Keratinocyte (primary cell): ENCODE results near the gene CEACAM20. TPM values are rescaled to one million over a fixed set of nuclear protein-coding genes. Genes with fewer than 3 reads are reported as not detected.

Experiments
- DNase-seq: peaks from one replicate; pipeline ENCODE4 v3.0.0-alpha.2; 2011; ENCODE audit warnings: low read depth, missing footprints, low spot score
- FAIRE-seq: peaks from 2 replicates; lab custom pipeline; 2011; peaks lifted over from hg19 to GRCh38; lab: Jason Lieb, UNC
- H2AFZ ChIP-seq: 2 replicates; pipeline ENCODE4 v1.6.0; 2012; ENCODE audit warnings: low read length, control low read depth, inconsistent platforms; ENCODE audit not compliant: control insufficient read depth
- H3K27ac ChIP-seq: 2 replicates; pipeline ENCODE4 v1.5.1; 2011; ENCODE audit warnings: low read length; ENCODE audit not compliant: control insufficient read depth, insufficient read depth
- H3K27me3 ChIP-seq: 3 replicates; pipeline ENCODE4 v1.6.0; 2011; ENCODE audit warnings: low read length; ENCODE audit not compliant: control insufficient read depth, insufficient read depth; ENCODE audit errors: extremely low read depth
- H3K36me3 ChIP-seq, 2 experiments: 2 replicates in 1 of 2; 3 replicates in 1 of 2; pipeline ENCODE4 v1.5.1; 2011; ENCODE audit warnings: low read length in 2 of 2, mild to moderate bottlenecking in 1 of 2; ENCODE audit not compliant: control insufficient read depth in 2 of 2, insufficient read depth in 2 of 2; ENCODE audit errors: extremely low read depth in 1 of 2
- H3K4me1 ChIP-seq: 3 replicates; pipeline ENCODE4 v1.5.1; 2011; ENCODE audit warnings: low read length; ENCODE audit not compliant: control insufficient read depth, insufficient read depth; ENCODE audit errors: extremely low read depth
- H3K4me2 ChIP-seq: 3 replicates; pipeline ENCODE4 v1.6.0; 2011; ENCODE audit warnings: low read depth, low read length; ENCODE audit not compliant: control insufficient read depth, insufficient read depth; ENCODE audit errors: extremely low read depth
- H3K4me3 ChIP-seq, 3 experiments: fragments of 200-600 bp in 1 of 3; sonication (generic) in 1 of 3; 2 replicates in 2 of 3; 3 replicates in 1 of 3; pipeline ENCODE4 v1.5.1; 2011 to 2016; ENCODE audit warnings: low read length in 3 of 3, mild to moderate bottlenecking in 3 of 3, control low read depth in 2 of 3, inconsistent platforms in 1 of 3, low read depth in 1 of 3, mixed read lengths in 1 of 3, mixed run types in 1 of 3, moderate library complexity in 1 of 3; ENCODE audit not compliant: control insufficient read depth in 2 of 3, insufficient read depth in 2 of 3; ENCODE audit errors: extremely low read depth in 1 of 3
- H3K79me2 ChIP-seq: 2 replicates; pipeline ENCODE4 v1.6.0; 2012; ENCODE audit warnings: low read length; ENCODE audit not compliant: control insufficient read depth, insufficient read depth
- H3K9ac ChIP-seq: 3 replicates; pipeline ENCODE4 v1.6.0; 2011; ENCODE audit warnings: low read length; ENCODE audit not compliant: control insufficient read depth, insufficient read depth; ENCODE audit errors: extremely low read depth
- H3K9me1 ChIP-seq: 3 replicates; pipeline ENCODE4 v1.6.0; 2011; ENCODE audit warnings: low read length; ENCODE audit not compliant: control insufficient read depth, insufficient read depth; ENCODE audit errors: extremely low read depth
- H3K9me3 ChIP-seq: 2 replicates; pipeline ENCODE4 v1.5.1; 2012; ENCODE audit warnings: low read depth, low read length; ENCODE audit not compliant: control insufficient read depth
- H4K20me1 ChIP-seq: 3 replicates; pipeline ENCODE4 v1.6.0; 2011; ENCODE audit warnings: low read length; ENCODE audit not compliant: control insufficient read depth, insufficient read depth; ENCODE audit errors: extremely low read depth
- EZH2 ChIP-seq: IDR thresholded peaks from one replicate; pipeline ENCODE4 v1.6.1; 2012; ENCODE audit warnings: inconsistent platforms, mild to moderate bottlenecking, low read length, moderate library complexity
- dilution Hi-C: fragments of 300-500 bp; cut with MboI; formaldehyde crosslinking; loops from one replicate; pipeline ENCODE4 v1.7.0; 2020; ENCODE audit warnings: low sequenced_read_pairs; ENCODE audit not compliant: extremely low pct_ligation_motif_present
- polyA plus RNA-seq, 5 experiments: library from polyadenylated mRNA; depleted of rRNA in 3 of 5; stranded (reverse) in 3 of 5; stranded (forward) in 1 of 5; unstranded in 1 of 5; fragments of >200 nt; gene quantifications; 1 replicate in 1 of 5; 2 replicates in 3 of 5; 3 replicates in 1 of 5; pipeline versions ENCODE4 v1.2.1 to v1.2.3, GENCODE V29; 2011 to 2012; ENCODE audit warnings: missing spikeins in 2 of 5, low read depth in 1 of 5, low replicate concordance in 1 of 5
- TF ChIP-seq, protein P1 (sequence below), 3 experiments: IDR thresholded peaks in 1 of 3; conservative IDR thresholded peaks in 1 of 3; optimal IDR thresholded peaks in 1 of 3; 2 replicates in 2 of 3; 3 replicates in 1 of 3; pipeline versions ENCODE3 to v1.5.1; 2011; ENCODE audit warnings: low read length in 3 of 3, mild to moderate bottlenecking in 3 of 3, moderate library complexity in 2 of 3, control low read depth in 1 of 3, inconsistent platforms in 1 of 3; ENCODE audit not compliant: insufficient read depth in 2 of 3; ENCODE audit errors: extremely low read depth in 1 of 3

The CEACAM20 gene
- polyA plus RNA-seq, 1 donor (not counting 4 experiments of a cell fraction or from before 2014, with no cell fraction given): not detected

DNA sequence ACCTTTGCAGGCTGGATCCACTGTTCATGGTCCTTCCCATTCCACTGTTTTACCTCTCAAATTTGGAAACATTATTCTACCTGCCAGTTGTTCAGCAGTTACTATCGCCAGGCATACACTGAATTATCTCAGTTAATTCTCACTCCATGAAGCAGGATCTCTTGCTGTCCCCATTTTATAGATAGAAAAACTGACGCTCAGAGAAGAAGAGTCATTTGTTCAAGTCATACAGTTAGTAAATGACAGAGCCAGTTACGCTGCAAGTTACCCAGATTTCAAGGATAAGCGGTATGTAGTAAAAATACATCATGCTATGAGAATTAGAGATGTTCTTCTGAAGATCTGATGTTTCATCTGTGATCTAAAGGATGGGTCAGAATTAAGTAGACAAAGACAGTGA is 43.7 kb upstream of the CEACAM20 start:
- no peak overlapping the region for H3K4me3 ChIP-seq
- dilution Hi-C loops: no loop called here

DNA sequence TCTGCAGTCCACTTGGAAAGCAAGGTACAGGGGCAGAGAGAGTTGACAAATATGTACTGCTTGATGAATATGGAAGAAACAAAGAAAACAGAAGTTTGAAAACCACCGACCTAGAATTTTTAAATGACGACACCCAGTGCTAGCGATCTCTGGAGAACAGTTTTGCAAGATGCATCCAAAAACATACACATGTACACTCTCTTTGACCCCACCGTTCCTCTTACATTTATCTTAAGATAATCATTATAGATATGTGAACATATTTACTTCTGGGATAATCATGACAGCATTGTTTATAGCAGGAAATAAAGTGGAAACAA is 43.1 kb upstream of the CEACAM20 start:
- H3K36me3 ChIP-seq: no peaks in the 10 kb centered on the region
- FAIRE-seq (no peak), DNase-seq (no peak)
- no peak overlapping the region for H3K4me3 ChIP-seq
- H3K4me2 ChIP-seq: no peak overlapping the region
- dilution Hi-C loops: no loop called here
- H4K20me1 ChIP-seq: no peaks in the 10 kb centered on the region
- H3K4me1 ChIP-seq: no peaks in the 10 kb centered on the region
- no peaks in the 10 kb centered on the region for H3K9me3 ChIP-seq
- H2AFZ ChIP-seq: no peak overlapping the region
- no peaks in the 10 kb centered on the region for H3K79me2 ChIP-seq
- peaks cover 5% of the 10 kb centered on the region for H3K27me3 ChIP-seq
- H3K9me1 ChIP-seq: no peaks in the 10 kb centered on the region
- H3K27ac ChIP-seq: no peak overlapping the region
- H3K9ac ChIP-seq: no peak overlapping the region
- TF ChIP-seq, protein P1, sequence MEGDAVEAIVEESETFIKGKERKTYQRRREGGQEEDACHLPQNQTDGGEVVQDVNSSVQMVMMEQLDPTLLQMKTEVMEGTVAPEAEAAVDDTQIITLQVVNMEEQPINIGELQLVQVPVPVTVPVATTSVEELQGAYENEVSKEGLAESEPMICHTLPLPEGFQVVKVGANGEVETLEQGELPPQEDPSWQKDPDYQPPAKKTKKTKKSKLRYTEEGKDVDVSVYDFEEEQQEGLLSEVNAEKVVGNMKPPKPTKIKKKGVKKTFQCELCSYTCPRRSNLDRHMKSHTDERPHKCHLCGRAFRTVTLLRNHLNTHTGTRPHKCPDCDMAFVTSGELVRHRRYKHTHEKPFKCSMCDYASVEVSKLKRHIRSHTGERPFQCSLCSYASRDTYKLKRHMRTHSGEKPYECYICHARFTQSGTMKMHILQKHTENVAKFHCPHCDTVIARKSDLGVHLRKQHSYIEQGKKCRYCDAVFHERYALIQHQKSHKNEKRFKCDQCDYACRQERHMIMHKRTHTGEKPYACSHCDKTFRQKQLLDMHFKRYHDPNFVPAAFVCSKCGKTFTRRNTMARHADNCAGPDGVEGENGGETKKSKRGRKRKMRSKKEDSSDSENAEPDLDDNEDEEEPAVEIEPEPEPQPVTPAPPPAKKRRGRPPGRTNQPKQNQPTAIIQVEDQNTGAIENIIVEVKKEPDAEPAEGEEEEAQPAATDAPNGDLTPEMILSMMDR (optimal IDR thresholded peaks at IDR 0.05 in 1 of 3, IDR thresholded peaks at IDR 0.05 in 1 of 3, conservative IDR thresholded peaks at IDR 0.05 in 1 of 3; ENCODE audit: extremely low read depth in 1 of 3, insufficient read depth in 2 of 3, low read length in 3 of 3): no peak
- no peak for TF ChIP-seq EZH2

More for the DNA sequence above, 43.7 kb upstream of the CEACAM20 start:
- DNase-seq: no peak
- Histone ChIP-seq H3K9me3 (no peaks in the 10 kb centered on the region), H3K27ac (no peak overlapping the region), H4K20me1 (no peaks in the 10 kb centered on the region), H3K9ac (no peak overlapping the region), H3K79me2 (no peaks in the 10 kb centered on the region), H2AFZ (no peak overlapping the region), H3K4me2 (no peak overlapping the region), H3K27me3 (peaks cover 5% of the 10 kb centered on the region), H3K36me3 (no peaks in the 10 kb centered on the region), H3K9me1 (no peaks in the 10 kb centered on the region), H3K4me1 (no peaks in the 10 kb centered on the region)
- FAIRE-seq: no peak
- no peak for TF ChIP-seq EZH2
- TF ChIP-seq, protein P1 (optimal IDR thresholded peaks at IDR 0.05 in 1 of 3, IDR thresholded peaks at IDR 0.05 in 1 of 3, conservative IDR thresholded peaks at IDR 0.05 in 1 of 3; ENCODE audit: extremely low read depth in 1 of 3, insufficient read depth in 2 of 3, low read length in 3 of 3): no peak
